GM23248 (cell line): ENCODE measurements around the gene TBL3.

Source experiments
- EZH2 ChIP-seq: fragments of 200-600 bp; sonication (generic); IDR thresholded peaks from 2 replicates; pipeline ENCODE4 v1.6.1; 2018; ENCODE audit warnings: antibody characterized with exemption, mild to moderate bottlenecking; ENCODE audit not compliant: insufficient read depth, poor library complexity, severe bottlenecking
- EZH2phosphoT487 ChIP-seq: fragments of 200-600 bp; sonication (generic); IDR thresholded peaks from 2 replicates; pipeline ENCODE4 v1.6.1; 2018; ENCODE audit warnings: antibody characterized with exemption, moderate library complexity, mild to moderate bottlenecking, low read depth; ENCODE audit not compliant: insufficient read depth

DNA sequence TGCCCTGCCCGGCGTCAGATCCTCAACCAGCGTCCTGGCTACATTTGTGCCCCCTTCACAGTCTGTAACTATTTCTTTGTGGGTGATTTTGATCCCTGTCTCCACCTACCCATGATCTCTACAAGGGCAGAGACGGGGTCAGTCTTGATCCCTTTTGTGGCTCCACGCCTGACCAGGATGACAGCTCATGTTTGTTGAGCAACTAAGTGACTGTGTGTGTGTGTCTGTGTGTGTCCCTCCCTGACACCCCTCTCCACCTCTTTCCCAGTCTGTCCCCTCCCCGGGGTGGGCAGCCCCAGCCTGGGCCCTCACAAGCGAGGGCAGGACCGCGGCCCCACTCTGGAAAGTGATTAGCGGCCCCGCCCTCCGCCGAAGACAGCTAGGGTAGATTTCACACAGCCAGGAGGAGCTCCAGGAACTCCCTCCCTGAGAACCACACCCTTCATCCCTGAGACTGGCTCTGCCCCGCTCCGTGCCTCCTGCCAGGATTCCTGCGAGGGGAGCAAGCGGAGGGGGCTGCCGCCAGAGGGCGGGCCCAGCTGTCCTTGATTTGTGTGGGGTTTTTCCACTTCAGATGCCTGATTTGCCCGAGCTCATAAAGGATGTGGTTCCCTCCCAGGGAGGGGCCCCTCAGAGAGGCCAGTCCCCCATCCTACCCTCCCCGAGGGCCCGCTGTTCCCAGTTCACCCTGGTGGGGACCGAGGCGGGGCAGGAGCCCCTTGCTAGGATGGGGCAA is 48.4 kb upstream of the TBL3 start:
- TF ChIP-seq EZH2: no peak
- no peak for TF ChIP-seq EZH2phosphoT487
